Rectal smooth muscle tissue (tissue), 1 donor: ENCODE measurements around the gene LTB4R.

ENCODE experiments used
- H3K27ac ChIP-seq: one replicate; pipeline ENCODE4 v1.7.0; 2013; ENCODE audit warnings: low read depth, low read length, inconsistent platforms
- H3K27me3 ChIP-seq: one replicate; pipeline ENCODE4 v1.7.0; 2013; ENCODE audit warnings: low read length; ENCODE audit not compliant: control insufficient read depth, insufficient read depth
- H3K36me3 ChIP-seq: one replicate; pipeline ENCODE4 v1.7.0; 2013; ENCODE audit warnings: low read length; ENCODE audit not compliant: control insufficient read depth, insufficient read depth
- H3K4me1 ChIP-seq: one replicate; pipeline ENCODE4 v1.7.0; 2013; ENCODE audit warnings: low read length; ENCODE audit not compliant: control insufficient read depth, insufficient read depth
- H3K4me3 ChIP-seq: one replicate; pipeline ENCODE4 v1.7.0; 2013; ENCODE audit warnings: low read length
- H3K9ac ChIP-seq: one replicate; pipeline ENCODE4 v1.7.0; 2013; ENCODE audit warnings: low read length

The LTB4R gene

GRCh38 chr14:24335461-24336171 is 24.3 kb downstream of the LTB4R start:
- peaks cover 10% of the 10 kb centered on the region for H3K27me3 ChIP-seq
- H3K9ac ChIP-seq = no peak overlapping the region

GRCh38 chr14:24337144-24337823 is 26.0 kb downstream of the LTB4R start:
- H3K36me3 ChIP-seq = peaks cover 2% of the 10 kb centered on the region
- peaks cover 10% of the 10 kb centered on the region for H3K27me3 ChIP-seq
- no peak overlapping the region for H3K4me3 ChIP-seq
- no peak overlapping the region for H3K27ac ChIP-seq
- no peak overlapping the region for H3K9ac ChIP-seq
- no peaks in the 10 kb centered on the region for H3K4me1 ChIP-seq

More at GRCh38 chr14:24335461-24336171, 24.3 kb downstream of the LTB4R start:
- no peaks in the 10 kb centered on the region for H3K4me1 ChIP-seq
- no peak overlapping the region for H3K4me3 ChIP-seq
- peaks cover 2% of the 10 kb centered on the region for H3K36me3 ChIP-seq
- H3K27ac ChIP-seq = no peak overlapping the region

- H3K27me3 ChIP-seq = peaks cover 10% of the 10 kb centered on the region
Observed at GRCh38 chr14:24337824-24338175, 26.5 kb downstream of the LTB4R start.

GRCh38 chr14:24338843-24339242 is 27.5 kb downstream of the LTB4R start:
- peaks cover 10% of the 10 kb centered on the region for H3K27me3 ChIP-seq
- H3K4me1 ChIP-seq = no peaks in the 10 kb centered on the region
- peak overlapping the region; percentile 78 for H3K4me3 ChIP-seq
- no peak overlapping the region for H3K27ac ChIP-seq
- H3K9ac ChIP-seq = no peak overlapping the region
- peaks cover 2% of the 10 kb centered on the region for H3K36me3 ChIP-seq

More at GRCh38 chr14:24337824-24338175, 26.5 kb downstream of the LTB4R start:
- Histone ChIP-seq H3K36me3 (peaks cover 2% of the 10 kb centered on the region), H3K27ac (no peak overlapping the region), H3K4me1 (no peaks in the 10 kb centered on the region), H3K9ac (no peak overlapping the region), H3K4me3 (peak overlapping the region; percentile 19)

GRCh38 chr14:24339284-24340151 is 28.2 kb downstream of the LTB4R start, which contains the start of gene RIPK3:
Gene RIPK3, minus strand, starts transcription at chr14:24339991. Its CDS starts 165 bp downstream, at chr14:24339826.
- Histone ChIP-seq H3K27me3 (peaks cover 7% of the 10 kb centered on the region), H3K4me1 (no peaks in the 10 kb centered on the region), H3K36me3 (peaks cover 2% of the 10 kb centered on the region), H3K9ac (peak within 1 kb of the TSS; percentile 21), H3K27ac (no peak within 1 kb of the TSS), H3K4me3 (peak within 1 kb of the TSS; percentile 78)

- Histone ChIP-seq H3K36me3 (peaks cover 2% of the 10 kb centered on the region), H3K4me3 (no peak overlapping the region), H3K27ac (no peak overlapping the region)
Observed at GRCh38 chr14:24340606-24341005, 29.3 kb downstream of the LTB4R start.

GRCh38 chr14:24342889-24343288 is 31.6 kb downstream of the LTB4R start:
- Histone ChIP-seq H3K4me3 (no peak overlapping the region), H3K27ac (no peak overlapping the region), H3K9ac (no peak overlapping the region), H3K36me3 (no peaks in the 10 kb centered on the region), H3K27me3 (no peaks in the 10 kb centered on the region), H3K4me1 (no peaks in the 10 kb centered on the region)

More at GRCh38 chr14:24340606-24341005, 29.3 kb downstream of the LTB4R start:
- Histone ChIP-seq H3K27me3 (peaks cover 2% of the 10 kb centered on the region), H3K9ac (no peak overlapping the region), H3K4me1 (no peaks in the 10 kb centered on the region)

- Histone ChIP-seq H3K4me1 (no peaks in the 10 kb centered on the region), H3K27me3 (no peaks in the 10 kb centered on the region), H3K9ac (no peak overlapping the region), H3K36me3 (no peaks in the 10 kb centered on the region), H3K27ac (no peak overlapping the region), H3K4me3 (no peak overlapping the region)
Observed at GRCh38 chr14:24343795-24344660, 32.7 kb downstream of the LTB4R start.

- Histone ChIP-seq H3K9ac (no peak overlapping the region), H3K27me3 (no peaks in the 10 kb centered on the region), H3K27ac (no peak overlapping the region), H3K36me3 (no peaks in the 10 kb centered on the region), H3K4me1 (no peaks in the 10 kb centered on the region), H3K4me3 (no peak overlapping the region)
Observed at GRCh38 chr14:24347134-24347533, 35.8 kb downstream of the LTB4R start.

- Histone ChIP-seq H3K36me3 (no peaks in the 10 kb centered on the region), H3K27me3 (no peaks in the 10 kb centered on the region), H3K27ac (no peak overlapping the region), H3K4me1 (no peaks in the 10 kb centered on the region), H3K9ac (no peak overlapping the region), H3K4me3 (no peak overlapping the region)
Observed at GRCh38 chr14:24348186-24348585, 36.9 kb downstream of the LTB4R start.

GRCh38 chr14:24349742-24350141 is 38.4 kb downstream of the LTB4R start:
- no peak overlapping the region for H3K27ac ChIP-seq
- no peaks in the 10 kb centered on the region for H3K36me3 ChIP-seq
- no peak overlapping the region for H3K4me3 ChIP-seq
- H3K27me3 ChIP-seq = no peaks in the 10 kb centered on the region
- H3K9ac ChIP-seq = no peak overlapping the region
- H3K4me1 ChIP-seq = no peaks in the 10 kb centered on the region
